Measurements from ENCODE around the gene TMPO.
"Not testable (repeated sequence)": the region's sequence is repeated elsewhere in the genome, so short reads cannot be mapped to it uniquely, and the experiment has no call there.

Gene TMPO

GRCh38 chr12:98576795-98577194 is 61.4 kb downstream of the TMPO start:
- DNase-seq: not testable (repeated sequence)

GRCh38 chr12:98578392-98578791 is 63.0 kb downstream of the TMPO start:
- no peak for DNase-seq

- DNase-seq: no peak
Measured at GRCh38 chr12:98578821-98579220, 63.4 kb downstream of the TMPO start.

DNA sequence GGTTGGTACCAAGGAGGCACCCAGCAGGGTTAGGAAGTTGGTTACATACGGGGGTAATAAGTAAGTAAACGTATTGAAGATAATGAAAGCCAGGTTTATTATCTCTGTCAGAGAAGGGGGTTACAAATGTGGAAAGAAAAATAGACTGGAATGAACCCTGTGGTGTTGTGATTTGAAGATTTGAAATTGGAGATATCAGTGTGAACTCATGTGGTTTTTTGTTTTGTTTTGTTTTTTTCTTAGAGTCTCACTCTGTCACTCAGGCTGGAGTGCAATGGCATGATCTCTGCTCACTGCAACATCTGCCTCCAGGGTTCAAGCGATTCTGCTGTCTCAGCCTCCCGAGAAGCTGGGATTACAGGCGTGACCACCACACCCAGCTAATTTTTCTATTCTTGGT is 64.0 kb downstream of the TMPO start:
- no peak for DNase-seq

GRCh38 chr12:98579835-98580234 is 64.4 kb downstream of the TMPO start:
- no peak for DNase-seq

DNA sequence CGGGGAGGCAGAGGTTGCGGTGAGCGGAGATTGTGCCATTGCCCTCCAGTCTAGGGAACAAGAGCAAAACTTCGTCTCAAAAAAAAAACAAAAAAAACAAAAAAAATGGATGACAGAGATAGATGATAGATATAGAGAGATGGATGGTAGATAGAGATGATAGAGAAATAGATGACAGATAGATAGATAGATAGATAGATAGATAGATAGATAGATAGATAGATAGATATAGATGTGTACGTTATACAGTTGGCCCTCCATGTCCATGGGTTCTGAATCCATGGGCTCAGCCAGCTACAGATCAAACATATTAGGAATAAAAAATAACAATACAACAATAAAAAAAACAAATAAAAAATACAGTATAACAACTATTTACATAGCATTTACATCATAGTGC is 65.3 kb downstream of the TMPO start:
- DNase-seq: no peak

DNA sequence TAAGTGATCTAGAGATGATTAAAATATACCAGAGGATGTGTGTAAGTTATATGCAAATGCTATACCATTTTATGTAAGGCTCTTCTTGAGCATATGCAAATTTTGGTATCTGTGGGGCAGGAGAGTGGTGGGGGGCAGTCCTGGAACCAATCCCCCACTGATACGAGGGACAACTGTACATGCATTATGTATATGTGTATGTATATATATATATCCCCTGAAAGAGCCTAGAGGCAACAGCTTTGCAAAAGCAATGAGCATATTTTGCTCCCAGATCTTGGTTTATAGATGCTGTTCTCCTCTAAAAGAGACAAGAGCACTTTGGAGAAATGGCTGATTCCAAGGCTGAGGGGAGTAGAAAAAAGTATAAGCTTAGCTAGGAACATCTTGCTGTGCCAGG is 65.7 kb downstream of the TMPO start:
- no peak for DNase-seq

GRCh38 chr12:98582093-98582492 is 66.7 kb downstream of the TMPO start:
- DNase-seq: no peak

DNA sequence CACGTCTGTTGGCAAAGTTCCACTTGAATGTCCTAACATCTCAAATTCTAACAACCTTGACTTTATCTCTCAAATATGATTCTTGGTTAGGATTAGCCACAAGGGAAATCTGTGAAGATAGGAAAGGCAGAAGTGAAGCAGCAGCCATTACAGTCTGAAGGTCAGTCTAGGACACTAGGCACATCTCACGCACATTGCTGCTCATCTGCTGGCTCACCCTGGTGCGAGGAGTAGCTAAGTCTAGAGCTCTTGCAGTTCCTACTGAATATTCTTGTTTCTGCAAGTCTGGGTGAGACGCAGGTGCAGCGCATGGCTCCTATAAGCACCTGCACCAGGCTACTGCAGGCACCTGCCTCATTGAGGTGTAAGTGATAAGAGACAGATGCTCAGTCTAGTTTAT is 71.7 kb downstream of the TMPO start:
- no peak for DNase-seq

DNA sequence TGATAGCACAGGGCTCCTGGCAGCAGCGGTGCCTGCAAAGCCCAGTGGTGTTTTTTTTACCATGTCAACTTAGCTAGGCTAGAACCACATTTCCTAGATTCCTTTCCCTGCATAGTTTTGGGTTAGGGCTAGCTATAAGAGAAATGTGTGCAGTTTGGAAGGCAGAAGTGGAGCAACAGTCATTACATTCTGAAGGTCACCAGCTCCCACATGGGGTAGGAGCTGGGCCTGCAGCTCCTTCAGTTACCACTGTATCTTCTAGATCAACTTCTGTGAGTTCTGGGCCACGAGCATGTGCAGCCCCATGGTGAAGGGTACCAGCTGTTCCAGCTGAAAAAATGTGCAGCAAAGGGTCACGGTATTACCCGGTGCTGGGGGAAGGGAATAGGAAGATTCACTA is 75.8 kb downstream of the TMPO start:
- no peak for DNase-seq

GRCh38 chr12:98592825-98593322 is 77.5 kb downstream of the TMPO start:
- DNase-seq: no peak

DNA sequence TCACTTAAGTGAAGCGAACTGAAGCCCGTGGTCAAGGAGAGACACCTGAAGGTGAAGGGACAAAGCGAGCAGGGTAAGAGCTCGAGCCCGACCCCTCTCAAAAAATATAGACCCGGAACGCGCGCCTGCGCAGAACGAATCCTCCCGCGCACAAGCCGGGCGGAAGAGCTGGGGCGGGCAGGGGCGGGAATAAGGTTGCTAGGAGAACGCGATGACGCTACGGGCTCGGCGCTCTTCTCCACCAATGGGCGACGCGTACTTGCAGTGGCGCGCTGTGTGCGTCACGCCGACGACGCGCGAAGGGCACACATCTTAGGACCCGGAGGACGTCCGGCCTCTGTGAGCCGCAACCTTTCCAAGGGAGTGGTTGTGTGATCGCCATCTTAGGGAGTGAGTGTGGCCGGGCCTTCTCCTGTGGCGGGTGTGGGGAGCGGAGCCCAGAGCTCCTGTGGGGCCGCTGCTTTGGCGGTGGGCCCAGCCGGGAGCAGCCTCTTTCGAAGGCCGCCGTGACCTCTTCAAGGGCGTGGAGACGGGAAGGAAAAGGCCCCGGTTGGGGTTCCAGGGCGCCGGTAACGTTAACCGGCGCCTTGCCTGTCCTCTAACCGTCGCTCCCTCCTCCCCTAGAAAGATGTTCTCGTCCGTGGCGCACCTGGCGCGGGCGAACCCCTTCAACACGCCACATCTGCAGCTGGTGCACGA is 78.1 kb downstream of the TMPO start, which contains the start of gene SLC25A3:
TSS of gene SLC25A3 (plus strand) at position 336 of the 699 bp plus-strand sequence. CDS start at position 629, 293 bp downstream.
- peak; percentile 92 for DNase-seq

- no peak for DNase-seq
Measured at GRCh38 chr12:98594050-98594835, 78.9 kb downstream of the TMPO start.

DNA sequence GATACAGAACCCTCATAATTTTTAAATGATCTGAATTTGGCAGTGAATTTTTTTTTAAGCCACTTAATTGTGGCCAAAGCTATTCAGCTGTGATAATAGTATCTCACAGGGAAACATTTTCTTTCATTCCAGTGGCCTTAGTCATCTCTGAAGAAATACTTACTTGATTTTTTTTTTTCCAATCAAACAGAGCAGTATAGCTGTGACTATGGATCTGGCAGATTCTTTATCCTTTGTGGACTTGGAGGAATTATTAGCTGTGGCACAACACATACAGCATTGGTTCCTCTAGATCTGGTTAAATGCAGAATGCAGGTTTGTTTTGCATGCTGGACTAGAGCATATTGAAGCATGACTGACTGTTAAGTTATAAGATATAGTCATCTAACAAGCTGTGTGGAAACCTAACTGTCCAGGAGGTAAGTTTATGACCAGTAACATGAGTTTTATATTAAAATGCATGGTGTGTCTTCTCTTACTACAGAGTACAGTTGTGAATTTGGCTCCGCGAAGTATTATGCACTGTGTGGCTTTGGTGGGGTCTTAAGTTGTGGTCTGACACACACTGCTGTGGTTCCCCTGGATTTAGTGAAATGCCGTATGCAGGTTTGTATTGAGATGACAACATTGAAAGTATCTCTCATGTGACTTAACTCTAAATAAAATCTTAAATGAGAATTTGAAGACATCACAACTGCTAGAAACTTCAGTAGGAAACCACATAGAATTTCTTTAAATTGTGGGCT is 80.0 kb downstream of the TMPO start:
- no peak for DNase-seq

DNA sequence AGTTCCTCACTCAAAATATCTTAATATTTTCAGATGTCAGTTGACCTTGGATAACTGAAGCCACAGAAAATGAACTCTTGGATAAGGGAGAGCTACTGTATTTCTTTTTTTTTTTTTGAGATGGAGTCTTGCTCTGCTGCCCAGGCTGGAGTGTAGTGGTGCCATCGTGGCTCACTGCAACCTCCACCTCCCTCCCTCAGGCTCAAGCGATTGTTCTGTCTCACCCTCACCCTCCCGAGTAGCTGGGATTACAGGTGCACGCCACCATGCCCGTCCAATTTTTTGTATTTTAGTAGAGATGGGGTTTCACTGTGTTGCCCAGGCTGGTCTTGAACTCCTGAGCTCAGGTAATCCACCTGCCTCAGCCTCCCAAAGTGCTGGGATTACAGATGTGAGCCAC is 81.9 kb downstream of the TMPO start:
- DNase-seq: not testable (repeated sequence)

Data from right kidney (tissue), 1 donor.